Peyer's patch (tissue), 4 donors: ENCODE results near the gene FAM117A. TPM values are rescaled to one million over a fixed set of nuclear protein-coding genes. Genes with fewer than 3 reads are reported as not detected.
A peak's percentile ranks its signal among the peaks of the same experiment; 100 is the strongest.

Experiments
- DNase-seq, 3 donors: peaks; one replicate each; pipeline ENCODE4 v3.0.0-alpha.2; 2017 to 2019
- H3K27ac ChIP-seq, 4 donors: fragments of 200-600 bp; sonication (generic); one replicate each; pipeline ENCODE4 v1.5.1; 2016 to 2019
- H3K27me3 ChIP-seq, 2 donors: fragments of 200-600 bp; sonication (generic); one replicate each; pipeline ENCODE4 v1.5.1; 2019
- H3K36me3 ChIP-seq, 3 donors: fragments of 200-600 bp; sonication (generic); one replicate each; pipeline ENCODE4 v1.5.1; 2016 to 2019
- H3K4me1 ChIP-seq, 4 donors: fragments of 200-600 bp; sonication (generic); one replicate each; pipeline ENCODE4 v1.5.1; 2016 to 2019
- H3K4me3 ChIP-seq, 4 donors: fragments of 200-600 bp; sonication (generic); 1 replicate in 3 of 4; 2 replicates in 1 of 4; pipeline ENCODE4 v1.5.1; 2016 to 2019; ENCODE audit warnings: mild to moderate bottlenecking in 1 of 4
- H3K9me3 ChIP-seq, 4 donors: fragments of 200-600 bp; sonication (generic); one replicate each; pipeline ENCODE4 v1.5.1; 2016 to 2019; ENCODE audit warnings: mild to moderate bottlenecking in 1 of 4
- CTCF ChIP-seq, 6 experiments: fragments of 450-650 bp in 4 of 6; fragments of 200-600 bp in 2 of 6; sonication (generic) in 1 of 6; IDR thresholded peaks; one replicate each; pipeline ENCODE4 v1.5.1; 2017 to 2019; ENCODE audit warnings: antibody characterized with exemption in 6 of 6, mild to moderate bottlenecking in 3 of 6, moderate library complexity in 1 of 6
- POLR2A ChIP-seq, 2 donors: fragments of 450-650 bp; IDR thresholded peaks; one replicate each; pipeline ENCODE4 v1.5.1; 2017; ENCODE audit warnings: antibody characterized with exemption in 2 of 2, mild to moderate bottlenecking in 2 of 2, moderate library complexity in 2 of 2
- total RNA-seq, 4 donors: library from RNA; depleted of rRNA; stranded (reverse); fragments of >200 nt; gene quantifications; one replicate each; pipeline ENCODE4 v1.1.0, GENCODE V29; 2016

FAM117A gene
- total RNA-seq, 4 donors from 2014 or later: 6.5 to 16.5 (median 9.4) TPM

- H3K4me3 ChIP-seq: no peak overlapping the region
- H3K4me1 ChIP-seq: peaks cover 0 to 37% (median 21%) of the 10 kb centered on the region in 4 donors
- no peaks in the 10 kb centered on the region for H3K9me3 ChIP-seq
- peak in 2 of 3 donors; percentile 78 to 87 for DNase-seq
- no peaks in the 10 kb centered on the region for H3K27me3 ChIP-seq
- TF ChIP-seq POLR2A (IDR thresholded peaks at IDR 0.05): no peak
- TF ChIP-seq CTCF (IDR thresholded peaks at IDR 0.05): no peak
- peak overlapping the region; percentile 35 to 87 (median 57) for H3K27ac ChIP-seq
- no peaks in the 10 kb centered on the region for H3K36me3 ChIP-seq
These were observed 15.1 kb downstream of the FAM117A start for GRCh38 chr17:49748791-49749190.

- peak in 1 of 3 donors; percentile 60 for DNase-seq
- TF ChIP-seq CTCF (IDR thresholded peaks at IDR 0.05) (no peak), POLR2A (IDR thresholded peaks at IDR 0.05) (no peak)
These were observed 15.7 kb downstream of the FAM117A start for GRCh38 chr17:49748223-49748622.

GRCh38 chr17:49747632-49748031 is 16.3 kb downstream of the FAM117A start:
- no peaks in the 10 kb centered on the region for H3K36me3 ChIP-seq
- peak overlapping the region in 1 of 4 donors; percentile 30 for H3K4me3 ChIP-seq
- H3K4me1 ChIP-seq: peaks cover 0 to 43% (median 31%) of the 10 kb centered on the region in 4 donors
- no peak for DNase-seq
- no peaks in the 10 kb centered on the region for H3K9me3 ChIP-seq
- peak overlapping the region; percentile 64 to 87 (median 74) for H3K27ac ChIP-seq
- no peaks in the 10 kb centered on the region for H3K27me3 ChIP-seq
- TF ChIP-seq POLR2A (IDR thresholded peaks at IDR 0.05) (no peak), CTCF (IDR thresholded peaks at IDR 0.05) (no peak)

More at GRCh38 chr17:49748223-49748622, 15.7 kb downstream of the FAM117A start:
- Histone ChIP-seq H3K4me1 (peaks cover 0 to 39% (median 27%) of the 10 kb centered on the region in 4 donors), H3K9me3 (no peaks in the 10 kb centered on the region), H3K27me3 (no peaks in the 10 kb centered on the region), H3K4me3 (no peak overlapping the region), H3K27ac (peak overlapping the region; percentile 64 to 87 (median 74)), H3K36me3 (no peaks in the 10 kb centered on the region)

- H3K4me1 ChIP-seq: peaks cover 0 to 49% (median 34%) of the 10 kb centered on the region in 4 donors
- DNase-seq: peak in 2 of 3 donors; percentile 83 to 88
- no peak for TF ChIP-seq CTCF (IDR thresholded peaks at IDR 0.05)
- TF ChIP-seq POLR2A (IDR thresholded peaks at IDR 0.05): no peak
- H3K9me3 ChIP-seq: no peaks in the 10 kb centered on the region
- peak overlapping the region in 2 of 4 donors; percentile 15 to 30 for H3K4me3 ChIP-seq
- no peaks in the 10 kb centered on the region for H3K27me3 ChIP-seq
- H3K27ac ChIP-seq: peak overlapping the region; percentile 64 to 87 (median 74)
- no peaks in the 10 kb centered on the region for H3K36me3 ChIP-seq
These were observed 17.0 kb downstream of the FAM117A start for GRCh38 chr17:49746791-49747490.

- no peak for TF ChIP-seq CTCF (IDR thresholded peaks at IDR 0.05)
- no peak for TF ChIP-seq POLR2A (IDR thresholded peaks at IDR 0.05)
- H3K27me3 ChIP-seq: no peaks in the 10 kb centered on the region
- H3K4me1 ChIP-seq: peaks cover 0 to 64% (median 44%) of the 10 kb centered on the region in 4 donors
- no peak overlapping the region for H3K4me3 ChIP-seq
- DNase-seq: no peak
- peak overlapping the region; percentile 25 to 87 (median 68) for H3K27ac ChIP-seq
- no peaks in the 10 kb centered on the region for H3K9me3 ChIP-seq
- H3K36me3 ChIP-seq: no peaks in the 10 kb centered on the region
These were observed 18.5 kb downstream of the FAM117A start for GRCh38 chr17:49745175-49746139.
